Measurements from ENCODE around the gene C1orf198.

The C1orf198 gene

DNA sequence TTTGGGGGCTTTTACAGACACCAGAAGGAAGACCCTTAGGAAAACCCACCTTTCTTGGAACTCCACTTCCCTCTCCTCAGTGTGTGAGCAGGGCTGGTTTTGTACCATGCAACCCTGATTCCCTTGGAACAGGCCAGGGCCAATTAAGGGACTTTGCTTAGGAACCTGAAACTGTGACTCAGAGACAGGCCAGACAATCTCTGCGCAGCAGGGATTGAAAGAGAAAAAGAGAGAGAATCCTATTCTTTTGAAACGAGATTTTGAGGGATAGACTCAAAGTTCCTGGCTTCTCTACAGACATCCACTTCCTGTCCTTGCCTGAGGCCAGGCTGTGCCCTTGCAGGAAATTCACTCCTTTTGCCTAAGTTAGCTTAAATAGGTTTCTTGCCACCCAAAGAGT is 23.1 kb upstream of the C1orf198 start:
- DNase-seq = no peak

DNA sequence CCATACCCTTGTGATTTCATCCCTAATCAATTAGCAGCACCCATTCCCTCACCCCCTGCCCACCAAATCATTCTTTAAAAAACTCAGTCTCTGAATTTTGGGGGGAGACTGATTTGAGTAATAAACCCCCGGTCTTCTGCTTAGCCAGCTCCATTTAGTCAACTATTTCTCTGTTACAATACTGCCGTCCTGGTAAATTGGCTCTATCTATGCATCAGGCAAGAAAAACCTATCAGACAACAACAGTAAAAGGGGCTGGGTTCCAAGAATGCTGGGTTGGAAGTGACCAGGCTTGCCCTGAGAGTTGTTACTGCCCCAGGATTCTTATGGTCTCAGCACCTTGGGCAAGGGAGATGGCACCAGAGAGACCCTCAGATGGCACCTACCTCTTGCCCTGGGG is 16.3 kb upstream of the C1orf198 start:
- no peak for DNase-seq

DNA sequence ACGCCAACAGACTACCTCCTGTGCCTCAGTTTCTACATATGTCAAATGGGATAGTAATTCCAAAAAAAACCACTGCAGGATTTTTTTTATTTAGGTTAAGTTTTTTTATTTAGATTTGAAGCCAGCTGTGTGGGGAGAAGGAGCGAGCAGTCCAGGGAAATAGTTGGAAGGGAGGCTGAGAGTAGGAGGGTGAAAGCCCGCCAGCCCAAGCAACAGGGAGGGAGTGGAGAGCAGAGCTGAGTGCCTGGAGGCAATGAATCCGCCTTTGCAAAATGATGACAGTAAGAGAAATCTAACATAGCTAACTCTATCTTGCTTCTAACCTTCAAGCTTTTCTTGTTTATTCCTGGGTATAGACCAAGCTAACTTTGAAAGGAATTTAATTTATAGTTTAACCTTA is 15.6 kb upstream of the C1orf198 start:
- no peak for DNase-seq

DNA sequence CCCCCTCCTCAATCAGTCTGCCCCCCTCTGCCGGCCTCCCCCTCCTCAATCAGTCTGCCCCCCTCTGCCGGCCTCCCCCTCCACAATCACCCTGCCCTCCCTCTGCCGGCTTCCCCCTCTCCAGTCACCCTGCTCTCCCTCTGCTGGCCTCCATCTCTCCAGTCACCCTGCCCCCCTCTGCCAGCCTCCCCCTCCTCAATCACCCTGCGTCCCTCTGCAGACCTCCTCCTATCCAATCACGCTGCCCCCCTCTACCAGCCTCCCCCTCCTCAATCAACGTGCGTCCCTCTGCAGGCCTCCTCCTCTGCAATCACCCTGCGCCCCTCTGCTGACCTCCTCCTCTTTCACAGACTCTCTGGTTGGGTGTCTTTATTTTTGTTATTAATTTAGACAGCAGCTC is 11.5 kb upstream of the C1orf198 start:
- DNase-seq = no peak

DNA sequence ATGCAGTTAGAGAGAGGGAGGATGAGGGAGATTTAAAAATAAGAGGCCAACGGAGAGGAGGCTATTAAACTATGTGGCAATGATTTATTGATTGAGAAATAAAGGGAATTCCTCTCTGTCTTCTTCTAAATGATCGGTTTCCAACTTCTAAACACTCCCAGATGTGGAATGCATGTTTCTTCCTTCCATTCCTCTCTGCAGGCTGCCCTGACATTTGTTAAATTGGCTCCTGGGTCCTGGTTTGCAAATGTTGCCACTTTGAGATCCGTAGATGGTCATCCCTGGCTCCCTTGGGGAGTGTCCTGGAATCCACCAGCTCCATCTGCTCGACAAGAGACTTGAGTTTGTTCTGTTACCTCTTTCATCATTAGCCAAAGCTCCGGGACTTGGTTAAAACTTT is 10.3 kb upstream of the C1orf198 start:
- no peak for DNase-seq

DNA sequence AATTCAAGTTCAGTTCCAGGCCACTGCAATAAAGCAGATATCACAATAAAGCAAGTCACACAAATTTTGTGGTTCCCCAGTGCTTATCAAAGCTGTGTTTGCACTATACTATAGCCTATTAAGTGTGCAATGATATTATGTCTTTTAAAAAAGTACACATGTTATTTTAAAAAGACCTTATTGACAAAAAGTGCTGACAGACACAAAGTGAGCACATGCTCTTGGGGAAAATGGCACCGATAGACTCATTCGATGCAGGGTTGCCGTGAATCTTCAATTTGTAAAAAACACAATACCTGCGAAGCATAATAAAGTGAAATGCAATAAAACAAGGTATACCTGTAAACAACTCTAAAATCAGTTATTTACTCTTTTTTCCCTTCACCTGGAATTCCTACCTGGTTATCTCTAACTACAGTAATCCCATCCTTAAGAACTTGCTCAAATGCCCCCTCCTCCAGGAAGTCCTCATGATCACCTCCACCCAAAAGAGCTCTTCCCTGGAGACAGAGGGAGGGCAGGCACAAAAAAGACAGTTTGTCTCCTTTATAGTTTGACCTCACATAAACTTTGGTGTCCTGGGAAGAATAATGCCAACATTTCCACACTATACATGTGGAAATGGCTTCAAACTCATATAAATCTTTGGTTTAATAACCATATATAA is 9.7 kb upstream of the C1orf198 start:
- no peak for DNase-seq

DNA sequence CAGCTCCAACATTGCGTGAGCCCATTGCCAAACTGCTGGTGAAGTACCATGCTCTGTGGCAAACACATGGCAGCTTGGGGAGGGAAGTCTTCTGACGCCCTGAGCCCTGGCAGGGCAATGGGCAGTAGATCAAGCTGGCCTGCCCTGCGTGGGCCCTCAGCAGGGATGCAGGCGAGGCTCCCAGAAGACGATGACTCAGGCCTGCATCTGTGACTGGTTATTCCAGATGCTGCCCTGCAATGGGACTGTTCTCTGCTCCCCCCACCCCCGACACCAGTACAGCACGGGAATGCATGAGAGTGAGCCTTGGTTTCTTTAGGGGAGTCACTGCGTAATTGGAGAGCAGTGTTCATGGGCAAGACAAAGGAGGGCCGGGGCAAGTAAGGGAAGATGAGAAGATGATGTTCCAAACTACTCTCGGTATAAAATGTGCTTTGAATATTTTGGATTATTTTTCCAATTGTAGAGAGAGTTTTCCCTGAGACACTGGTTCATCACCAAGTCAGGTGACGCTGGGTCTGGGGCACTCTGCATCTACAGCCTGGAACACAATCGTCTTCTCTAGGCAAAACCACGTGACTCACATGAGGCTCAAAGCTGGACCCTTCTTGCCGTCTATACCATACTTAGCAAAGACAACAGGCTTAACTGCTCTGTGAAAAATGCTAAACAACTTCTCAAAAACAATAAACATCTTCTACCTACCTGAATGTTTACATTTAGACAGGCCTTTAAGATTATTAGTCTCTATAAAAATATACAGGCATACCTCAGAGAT is 9.0 kb upstream of the C1orf198 start:
- no peak for DNase-seq

DNA sequence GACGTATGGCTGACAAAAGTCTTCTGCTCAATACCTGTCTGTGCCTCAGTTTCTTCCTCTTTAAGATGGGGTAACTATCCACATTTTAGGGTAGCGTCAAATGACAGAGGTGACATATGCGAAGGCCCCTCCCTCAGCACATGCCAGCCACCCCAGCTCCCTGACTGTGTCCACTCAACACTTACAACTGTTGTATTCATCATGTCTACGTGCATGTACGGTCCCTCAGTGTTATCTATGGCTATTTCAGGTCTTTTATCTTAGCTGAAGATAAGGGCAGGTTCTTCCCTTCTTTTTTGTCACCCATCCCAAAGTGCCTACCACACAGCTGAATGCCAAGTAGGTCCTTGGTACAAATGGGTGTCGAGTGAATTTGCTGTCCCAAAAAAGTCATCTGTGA is 8.3 kb upstream of the C1orf198 start:
- no peak for DNase-seq

DNA sequence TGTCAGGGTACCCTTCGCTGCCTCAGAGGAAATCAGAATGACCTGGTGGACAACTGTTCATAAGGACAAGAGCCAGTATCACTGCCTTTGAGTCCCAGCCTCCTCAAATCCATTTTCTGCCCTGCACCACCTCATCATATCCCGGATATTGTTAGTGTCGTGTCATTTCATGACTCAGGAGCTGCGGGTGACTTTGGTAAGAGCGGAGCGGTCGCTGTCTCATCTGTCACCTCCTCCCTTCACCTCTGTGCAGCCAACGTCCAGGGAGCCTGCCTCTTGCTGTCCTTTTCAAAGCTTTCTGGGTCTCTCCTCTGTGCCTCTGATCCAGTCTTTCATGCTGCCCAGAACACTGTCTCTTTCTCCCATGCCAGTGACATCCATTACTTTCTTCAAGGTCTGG is 7.0 kb upstream of the C1orf198 start:
- DNase-seq = no peak

DNA sequence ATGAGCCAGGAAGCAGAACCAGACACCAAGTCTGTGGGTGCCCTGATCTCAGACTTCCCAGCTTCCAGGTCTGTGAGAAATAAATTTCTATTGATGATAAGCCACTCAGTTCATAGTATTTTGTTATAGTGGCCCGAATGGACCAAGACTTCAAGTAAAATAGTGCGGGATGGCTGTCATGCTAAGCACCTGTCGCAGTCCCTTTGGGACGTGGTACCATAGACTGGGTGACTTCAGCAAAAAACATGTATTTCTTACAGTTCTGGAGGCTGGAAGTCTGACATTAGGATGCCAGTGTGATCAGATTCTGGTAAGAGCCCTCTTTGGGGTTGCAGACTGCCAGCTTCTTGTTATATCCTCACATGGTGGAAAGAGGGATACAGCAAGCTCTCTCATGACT is 2.6 kb upstream of the C1orf198 start:
- DNase-seq = no peak

DNA sequence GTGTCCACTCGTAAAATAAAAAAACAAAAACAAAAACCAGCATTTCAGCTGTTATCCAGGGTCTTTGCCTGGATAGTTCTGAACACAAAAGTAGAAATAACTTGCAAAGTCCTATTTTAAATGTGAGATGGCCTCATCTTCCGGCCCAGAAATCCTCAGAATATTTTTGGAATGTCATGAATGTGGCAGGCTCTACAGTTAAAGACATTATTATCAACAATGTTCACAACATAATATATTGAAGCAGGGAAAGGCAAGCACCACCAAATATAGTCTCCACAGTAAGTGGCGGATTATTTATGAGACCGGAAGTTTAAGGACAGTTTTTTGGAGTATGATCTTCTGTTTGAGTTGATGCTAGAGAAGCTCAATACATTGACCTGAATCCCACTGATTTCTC is 1.2 kb upstream of the C1orf198 start:
- no peak for DNase-seq

DNA sequence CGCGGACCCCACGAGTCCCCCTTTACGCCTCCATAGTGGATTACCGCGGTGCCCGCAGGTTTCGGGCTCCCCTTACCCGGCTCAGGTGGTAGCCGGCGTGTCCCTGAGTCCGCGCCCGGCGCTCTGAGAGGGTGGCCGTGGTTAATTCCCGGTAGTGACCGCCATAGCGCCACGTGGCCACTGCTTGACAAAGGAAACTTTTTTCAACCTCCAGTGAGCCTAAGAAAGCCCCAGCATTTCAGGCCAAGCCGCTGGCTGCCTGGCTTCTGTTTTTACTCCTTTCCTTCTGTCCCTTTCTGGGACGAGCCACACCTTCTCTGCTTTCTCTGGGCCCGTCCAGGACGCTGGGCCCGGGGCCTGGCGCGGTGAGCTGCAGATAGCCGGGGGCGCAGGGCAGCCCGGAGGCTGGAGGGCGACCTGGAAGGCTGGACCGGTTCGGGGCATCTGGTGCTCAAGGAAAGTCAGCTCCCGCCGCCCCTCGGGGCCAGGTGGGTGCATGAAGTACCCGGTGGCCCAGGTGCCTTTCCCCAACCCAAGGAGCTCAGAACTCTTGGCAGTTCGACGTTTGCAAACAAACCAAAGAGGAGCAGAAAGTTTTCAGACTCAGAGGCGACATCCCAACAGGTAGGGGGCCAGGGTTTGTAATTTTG is 540 bp upstream of the C1orf198 start:
- no peak for DNase-seq

DNA sequence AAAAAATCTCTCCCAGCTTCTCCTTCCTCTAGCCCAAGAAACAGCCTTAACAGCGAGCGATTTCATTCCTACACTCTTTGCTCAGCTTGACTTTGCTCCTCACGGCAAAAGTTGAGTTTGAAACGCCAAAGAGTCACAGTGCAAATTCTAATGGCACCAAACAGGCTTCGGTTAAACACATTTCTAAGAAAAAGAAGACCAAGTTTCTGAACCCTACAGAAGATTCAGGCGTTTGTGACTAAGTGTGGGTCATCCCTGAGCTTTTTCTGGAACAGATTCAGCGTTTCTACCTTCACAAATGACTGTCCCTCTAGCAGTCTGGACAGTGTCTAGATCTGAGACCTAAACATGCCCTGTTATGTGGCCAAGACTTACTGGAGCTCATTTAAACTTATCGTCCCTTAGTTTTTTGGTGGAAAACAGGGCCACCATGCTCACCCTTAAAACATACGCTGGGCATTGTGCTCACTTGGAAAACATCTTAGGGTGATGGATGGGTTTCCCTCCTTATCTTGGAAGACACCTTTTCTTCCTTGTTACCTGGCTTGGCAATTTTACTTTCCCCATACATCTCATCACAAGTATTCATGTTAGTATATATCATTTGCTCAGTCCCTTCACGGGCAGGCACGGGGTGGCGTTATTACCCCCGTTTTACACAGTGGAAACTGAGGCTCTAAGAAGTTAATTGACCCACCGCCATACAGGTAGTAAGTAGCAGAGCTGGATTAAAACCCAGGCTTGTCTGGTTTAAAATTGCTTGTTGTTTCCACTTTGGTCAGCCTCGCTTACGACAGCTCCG is 1.0 kb downstream of the C1orf198 start:
- DNase-seq = no peak

DNA sequence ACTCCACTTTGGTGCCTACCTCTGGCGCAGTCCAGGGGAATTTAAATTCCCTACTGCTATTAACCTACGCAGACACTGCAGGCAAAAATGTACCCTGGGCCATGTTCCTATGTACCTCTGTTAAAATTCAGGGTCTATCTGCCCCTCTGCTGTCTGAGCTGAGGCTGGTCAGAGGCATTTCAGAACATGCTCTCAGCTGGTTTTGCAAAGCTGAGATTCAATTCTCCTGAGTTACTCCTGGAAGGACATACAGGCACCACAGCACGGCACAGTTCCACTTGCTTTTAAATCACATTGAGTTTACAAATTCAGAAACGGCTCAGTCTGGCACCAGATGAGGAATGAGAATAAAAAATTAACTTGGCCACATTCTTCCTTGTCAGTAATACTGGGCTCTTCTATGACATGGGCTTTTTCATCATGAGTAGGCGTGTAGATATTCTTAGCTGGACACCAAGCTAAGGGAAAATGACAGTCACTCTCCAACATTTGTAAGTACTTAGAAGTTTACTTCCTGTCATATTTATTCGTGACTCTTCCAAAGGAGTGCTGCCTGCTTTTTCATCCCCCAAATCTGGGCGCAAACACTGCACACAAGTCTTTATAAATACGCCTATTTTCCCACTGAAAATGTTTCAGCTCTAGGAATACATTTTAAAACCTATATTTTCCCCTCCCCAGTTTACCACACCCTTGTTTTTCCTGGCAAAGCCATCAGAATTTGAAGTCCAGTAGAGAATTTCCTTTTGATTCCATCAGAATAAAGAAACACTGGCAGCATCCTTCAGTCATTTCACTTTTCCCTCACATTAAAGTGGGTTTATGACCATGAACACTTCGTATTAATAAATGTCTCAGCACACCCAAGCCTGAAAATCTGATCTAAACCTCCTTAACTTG is 1.9 kb downstream of the C1orf198 start:
- no peak for DNase-seq

DNA sequence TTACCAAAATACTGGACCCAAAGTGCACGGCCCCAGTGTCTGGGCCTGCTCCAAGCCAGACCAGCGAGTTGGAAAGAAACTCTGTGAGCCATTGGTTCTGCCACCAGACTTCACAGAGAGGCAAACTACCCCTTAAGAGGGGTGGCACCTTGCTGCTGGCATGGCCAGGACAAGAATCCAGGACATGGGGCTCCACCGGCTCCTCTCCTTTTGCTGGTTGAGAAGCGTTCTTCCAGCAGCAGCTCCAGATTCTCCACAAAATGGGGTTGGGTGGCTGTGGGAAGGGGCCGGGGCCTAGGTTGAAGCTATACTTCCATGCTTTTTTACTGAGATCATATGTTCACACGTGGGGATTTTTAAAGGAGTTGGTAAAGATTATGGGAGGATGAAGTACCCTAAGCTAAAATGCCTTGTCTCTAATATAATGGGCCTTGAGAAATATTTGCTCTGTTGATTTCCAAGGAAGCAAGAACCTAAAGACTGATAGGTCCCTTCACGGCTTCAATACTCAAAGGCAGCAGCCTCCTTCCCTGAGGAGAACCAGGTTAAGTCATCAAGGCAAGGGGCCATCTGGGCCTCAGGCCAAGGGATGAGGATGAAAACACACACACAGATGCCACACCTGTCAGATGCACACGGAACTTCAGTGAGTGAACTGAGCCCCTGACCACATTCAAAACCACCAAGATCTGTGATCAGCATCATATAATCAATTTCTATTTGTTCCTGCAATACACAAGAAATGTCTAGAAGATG is 3.1 kb downstream of the C1orf198 start:
- no peak for DNase-seq

DNA sequence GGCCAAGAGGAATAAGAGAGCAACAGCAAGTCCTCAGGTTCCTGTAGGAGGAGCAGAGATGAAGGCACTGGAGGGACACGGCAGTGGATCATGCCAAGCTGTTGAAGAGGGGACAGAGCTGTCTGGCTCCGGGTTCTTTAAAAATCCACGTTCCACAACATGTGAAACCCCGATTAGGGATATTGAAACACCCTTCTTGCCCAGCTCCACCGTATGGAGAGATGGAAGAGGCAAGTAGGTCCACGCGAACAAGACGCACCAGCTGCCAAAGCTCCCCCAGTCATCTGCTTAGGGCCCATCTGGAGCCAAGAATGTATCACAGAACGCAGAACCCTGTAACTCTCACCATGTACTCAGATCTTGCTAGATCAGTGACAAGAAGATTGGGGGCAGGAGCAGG is 3.9 kb downstream of the C1orf198 start:
- no peak for DNase-seq

DNA sequence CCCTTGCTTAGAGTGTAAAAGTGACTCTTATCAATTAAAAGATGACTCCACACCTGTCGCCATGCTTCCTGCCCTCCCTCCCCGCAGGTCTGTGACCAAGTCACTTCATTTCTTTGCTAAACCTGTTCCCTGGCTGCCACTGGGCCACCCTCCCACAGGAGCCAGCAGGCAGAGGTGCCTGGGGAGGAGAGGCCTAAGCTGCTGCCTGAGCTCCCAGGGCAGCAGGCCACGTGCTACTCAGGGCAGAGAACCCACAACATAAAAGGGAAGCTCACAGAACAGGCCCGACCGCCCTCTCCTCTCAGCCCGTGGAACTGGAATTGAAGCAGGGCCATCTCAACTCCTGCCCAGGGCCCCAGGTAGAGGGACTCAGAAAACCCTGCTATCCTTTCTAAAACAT is 4.9 kb downstream of the C1orf198 start:
- no peak for DNase-seq

DNA sequence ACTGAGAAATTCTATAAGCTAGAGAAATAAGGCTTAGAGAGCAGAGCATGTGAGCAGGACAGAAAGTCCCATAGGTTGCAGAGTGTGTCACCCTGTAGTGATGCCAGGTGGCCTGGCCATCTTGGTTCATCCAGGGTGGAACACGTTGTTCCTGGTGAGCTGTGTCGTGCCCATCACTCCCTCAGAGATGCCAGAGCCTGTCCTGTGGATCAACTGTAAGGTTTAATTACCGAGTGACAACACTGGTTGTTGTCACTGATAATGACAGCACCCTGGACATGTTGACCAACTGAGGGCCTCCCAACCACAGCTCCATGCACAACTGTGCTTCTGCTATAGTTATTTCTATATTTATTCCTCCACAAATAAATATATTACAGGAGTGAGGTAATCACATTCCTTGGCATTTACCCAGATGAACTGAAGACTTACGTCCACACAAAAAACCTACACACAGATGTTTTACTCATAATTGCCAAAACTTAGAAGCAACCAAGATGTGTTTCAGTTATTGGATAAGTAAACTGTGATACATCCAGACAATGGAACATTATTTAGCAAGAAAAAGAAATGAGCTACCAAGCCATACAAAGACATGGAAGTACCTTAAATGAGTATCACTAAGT is 6.2 kb downstream of the C1orf198 start:
- DNase-seq = no peak

DNA sequence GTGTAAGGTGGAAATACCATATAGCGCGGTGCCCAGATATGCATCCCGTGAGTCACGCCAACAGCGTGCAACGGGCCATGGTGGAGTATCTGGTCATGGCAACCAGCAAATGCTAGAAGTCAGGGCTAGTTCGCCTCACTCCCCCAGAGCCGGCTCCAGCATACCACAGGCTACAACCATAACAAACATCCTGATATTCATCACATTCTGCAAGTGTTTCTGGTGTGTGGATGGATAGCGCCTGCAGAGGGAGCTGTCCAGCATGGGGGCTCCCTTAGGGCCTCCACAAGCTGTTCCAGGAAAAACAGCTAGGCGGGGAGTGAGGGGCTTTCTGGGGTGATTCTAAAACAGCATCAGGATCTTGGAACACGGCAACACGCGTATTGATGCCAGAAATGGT is 6.8 kb downstream of the C1orf198 start:
- DNase-seq = no peak

DNA sequence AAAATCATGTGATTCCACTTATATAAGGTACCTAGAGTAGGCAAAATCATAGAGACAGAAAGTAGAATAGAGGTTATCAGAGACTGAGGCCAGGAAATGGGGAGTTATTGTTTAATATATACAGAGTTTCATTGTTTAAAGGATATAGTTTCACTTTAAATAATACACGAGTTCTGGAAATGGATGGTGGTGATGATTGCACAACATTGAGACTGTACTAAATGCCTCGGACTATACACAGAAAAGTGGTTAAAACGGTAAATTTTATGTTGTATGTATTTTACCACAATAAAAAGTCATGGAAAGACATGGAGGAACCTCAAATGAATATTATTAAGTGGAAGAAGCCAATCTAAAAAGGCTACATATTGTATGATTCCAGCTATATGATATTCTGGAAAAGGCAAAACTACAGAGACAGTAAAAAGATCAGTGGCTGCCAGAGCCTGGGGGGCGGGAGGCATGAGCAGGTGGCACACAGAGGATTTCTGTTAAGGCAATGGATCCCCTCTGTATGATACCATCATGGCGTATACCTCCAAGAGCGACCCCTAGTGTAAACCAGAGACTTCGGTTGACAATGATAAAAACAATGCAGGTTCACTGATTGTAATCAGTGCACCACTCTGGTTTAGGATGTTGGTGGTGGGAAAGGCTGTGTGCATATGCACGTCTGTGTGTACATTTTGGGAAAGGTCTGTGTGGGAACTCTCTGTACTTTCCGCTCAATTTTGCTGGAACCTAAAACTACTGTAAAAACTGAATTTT is 7.5 kb downstream of the C1orf198 start:
- no peak for DNase-seq

All from CD4-positive, alpha-beta T cell treated with Interleukin-17A for 1 hour (primary cell).